Renal pelvis (tissue), 12 donors: Measurements from ENCODE around the gene TMEM50B. TPM values are rescaled to one million over a fixed set of nuclear protein-coding genes. Genes with fewer than 3 reads are reported as not detected.
"Not testable (repeated sequence)": the region's sequence is repeated elsewhere in the genome, so short reads cannot be mapped to it uniquely, and the experiment has no call there.

Experiments used
- DNase-seq: peaks from one replicate; pipeline ENCODE4 v3.0.0-alpha.2; 2013
- long read RNA-seq, 16 experiments: transcript quantifications; one replicate each; lab custom pipeline, GENCODE V29; 2026
- polyA plus RNA-seq, 3 donors: library from polyadenylated mRNA; unstranded; fragments of 120-200 nt; gene quantifications; one replicate each; pipeline ENCODE4 v1.2.1, GENCODE V29; 2013; ENCODE audit not compliant: insufficient read length in 3 of 3

The TMEM50B gene
- polyA plus RNA-seq, result 10 to 100 TPM; 45.8 to 94.5 (median 53.6) TPM
- long read RNA-seq, donor 1, transcript TMEM50B-210 (7 exons, 2,375 nt), result major isoform, 34 of 47 reads
- long read RNA-seq, donor 1, partial matches to known transcripts, result 7 of 47 reads
- long read RNA-seq, donor 1, other reads (novel, unspliced or antisense), result 0 of 47 reads
- long read RNA-seq, donor 2, transcript TMEM50B-209 (4 exons, 695 nt), result minor isoform, 5 of 34 reads
- long read RNA-seq, donor 2, transcript TMEM50B-210 (7 exons, 2,375 nt), result major isoform, 29 of 34 reads
- long read RNA-seq, donor 2, partial matches to known transcripts, result 0 of 34 reads
- long read RNA-seq, donor 2, other reads (novel, unspliced or antisense), result 0 of 34 reads
- long read RNA-seq, donor 3, transcript TMEM50B-210 (7 exons, 2,375 nt), result major isoform, 27 of 203 reads
- long read RNA-seq, donor 3, transcript TMEM50B-209 (4 exons, 695 nt), result minor isoform, 5 of 203 reads
- long read RNA-seq, donor 3, partial matches to known transcripts, result 130 of 203 reads
- long read RNA-seq, donor 3, other reads (novel, unspliced or antisense), result 40 of 203 reads
- long read RNA-seq, donor 4, transcript TMEM50B-210 (7 exons, 2,375 nt), result major isoform, 36 of 107 reads
- long read RNA-seq, donor 4, partial matches to known transcripts, result 35 of 107 reads
- long read RNA-seq, donor 4, other reads (novel, unspliced or antisense), result 31 of 107 reads
- long read RNA-seq, donor 5, transcript TMEM50B-210 (7 exons, 2,375 nt), result major isoform, 28 of 30 reads
- long read RNA-seq, donor 5, partial matches to known transcripts, result 0 of 30 reads
- long read RNA-seq, donor 5, other reads (novel, unspliced or antisense), result 0 of 30 reads
- long read RNA-seq, donor 6, transcript TMEM50B-209 (4 exons, 695 nt), result minor isoform, 12 of 59 reads
- long read RNA-seq, donor 6, transcript TMEM50B-210 (7 exons, 2,375 nt), result major isoform, 35 of 59 reads
- long read RNA-seq, donor 6, partial matches to known transcripts, result 5 of 59 reads
- long read RNA-seq, donor 6, other reads (novel, unspliced or antisense), result 5 of 59 reads
- long read RNA-seq, donor 7, transcript TMEM50B-210 (7 exons, 2,375 nt), result major isoform, 41 of 41 reads
- long read RNA-seq, donor 7, partial matches to known transcripts, result 0 of 41 reads
- long read RNA-seq, donor 7, other reads (novel, unspliced or antisense), result 0 of 41 reads
- long read RNA-seq, donor 8, transcript TMEM50B-210 (7 exons, 2,375 nt), result major isoform, 15 of 36 reads
- long read RNA-seq, donor 8, partial matches to known transcripts, result 21 of 36 reads
- long read RNA-seq, donor 8, other reads (novel, unspliced or antisense), result 0 of 36 reads
- long read RNA-seq, donor 9, transcript TMEM50B-210 (7 exons, 2,375 nt), result major isoform, 30 of 36 reads
- long read RNA-seq, donor 9, partial matches to known transcripts, result 0 of 36 reads
- long read RNA-seq, donor 9, other reads (novel, unspliced or antisense), result 0 of 36 reads
- long read RNA-seq, donor 10, transcript TMEM50B-210 (7 exons, 2,375 nt), result major isoform, 27 of 145 reads
- long read RNA-seq, donor 10, partial matches to known transcripts, result 95 of 145 reads
- long read RNA-seq, donor 10, other reads (novel, unspliced or antisense), result 17 of 145 reads
- long read RNA-seq, donor 11, transcript TMEM50B-210 (7 exons, 2,375 nt), result major isoform, 13 of 177 reads
- long read RNA-seq, donor 11, partial matches to known transcripts, result 120 of 177 reads
- long read RNA-seq, donor 11, other reads (novel, unspliced or antisense), result 42 of 177 reads
- long read RNA-seq, donor 12, transcript TMEM50B-209 (4 exons, 695 nt), result minor isoform, 5 of 56 reads
- long read RNA-seq, donor 12, transcript TMEM50B-210 (7 exons, 2,375 nt), result major isoform, 37 of 56 reads
- long read RNA-seq, donor 12, partial matches to known transcripts, result 11 of 56 reads
- long read RNA-seq, donor 12, other reads (novel, unspliced or antisense), result 0 of 56 reads
- long read RNA-seq, donor 13, transcript TMEM50B-210 (7 exons, 2,375 nt), result major isoform, 14 of 66 reads
- long read RNA-seq, donor 13, partial matches to known transcripts, result 24 of 66 reads
- long read RNA-seq, donor 13, other reads (novel, unspliced or antisense), result 25 of 66 reads
- long read RNA-seq, donor 14, transcript TMEM50B-210 (7 exons, 2,375 nt), result major isoform, 50 of 55 reads
- long read RNA-seq, donor 14, partial matches to known transcripts, result 0 of 55 reads
- long read RNA-seq, donor 14, other reads (novel, unspliced or antisense), result 0 of 55 reads
- long read RNA-seq, donor 15, transcript TMEM50B-209 (4 exons, 695 nt), result minor isoform, 11 of 455 reads
- long read RNA-seq, donor 15, transcript TMEM50B-210 (7 exons, 2,375 nt), result major isoform, 32 of 455 reads
- long read RNA-seq, donor 15, partial matches to known transcripts, result 251 of 455 reads
- long read RNA-seq, donor 15, other reads (novel, unspliced or antisense), result 159 of 455 reads
- long read RNA-seq, donor 16, transcript TMEM50B-210 (7 exons, 2,375 nt), result major isoform, 42 of 54 reads
- long read RNA-seq, donor 16, partial matches to known transcripts, result 6 of 54 reads
- long read RNA-seq, donor 16, other reads (novel, unspliced or antisense), result 0 of 54 reads

- DNase-seq, result peak; percentile 94
These were observed at the start of gene TMEM50B for GRCh38 chr21:33479679-33480480. Gene TMEM50B, minus strand, starts transcription at chr21:33479974. Its CDS starts 11,089 bp downstream, at chr21:33468885.

- DNase-seq, result no peak
These were observed 43.2 kb upstream of the TMEM50B start for GRCh38 chr21:33522953-33523349.

- DNase-seq, result no peak
These were observed 42.7 kb upstream of the TMEM50B start for GRCh38 chr21:33522297-33522952.

- DNase-seq, result no peak
These were observed 39.1 kb upstream of the TMEM50B start for GRCh38 chr21:33518899-33519298.

DNA sequence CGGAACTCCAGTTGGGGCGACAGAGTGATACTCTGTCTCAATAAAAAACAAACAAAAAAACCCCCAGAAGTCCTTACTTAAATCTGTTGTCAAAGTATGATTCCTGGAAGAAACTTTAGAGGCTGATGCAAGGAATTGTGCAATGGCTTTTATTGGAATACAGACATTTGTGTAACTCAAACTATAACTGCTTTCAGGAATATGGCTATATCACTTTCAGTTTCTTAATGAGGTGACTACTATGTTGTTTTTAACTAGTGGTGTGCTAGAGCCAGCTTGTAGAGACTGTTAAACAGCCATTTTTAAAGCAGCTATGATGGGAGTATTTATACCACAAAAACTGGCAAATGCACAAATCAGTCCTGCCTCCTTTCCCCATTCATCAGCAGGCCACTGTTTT is 34.5 kb upstream of the TMEM50B start:
- no peak for DNase-seq

GRCh38 chr21:33512481-33512880 is 32.7 kb upstream of the TMEM50B start:
- no peak for DNase-seq

DNA sequence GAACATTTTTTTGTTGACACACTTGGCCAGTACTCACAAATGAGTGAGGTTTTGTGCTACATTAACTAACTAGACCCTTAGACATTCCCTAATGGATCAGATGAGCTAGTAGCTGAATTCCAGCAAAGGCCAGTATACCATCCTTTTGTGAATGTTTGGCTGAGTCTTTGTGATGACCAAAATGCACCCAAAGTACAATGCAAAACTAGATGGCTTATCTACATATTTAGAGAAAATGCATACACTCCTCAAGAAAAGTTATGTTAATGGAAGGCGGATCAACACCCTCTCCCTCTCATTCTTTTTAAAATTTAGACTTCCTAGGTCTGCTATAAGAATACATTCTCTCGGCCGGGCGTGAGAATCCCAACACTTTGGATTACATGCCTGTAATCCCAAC is 31.9 kb upstream of the TMEM50B start:
- DNase-seq, result no peak

DNA sequence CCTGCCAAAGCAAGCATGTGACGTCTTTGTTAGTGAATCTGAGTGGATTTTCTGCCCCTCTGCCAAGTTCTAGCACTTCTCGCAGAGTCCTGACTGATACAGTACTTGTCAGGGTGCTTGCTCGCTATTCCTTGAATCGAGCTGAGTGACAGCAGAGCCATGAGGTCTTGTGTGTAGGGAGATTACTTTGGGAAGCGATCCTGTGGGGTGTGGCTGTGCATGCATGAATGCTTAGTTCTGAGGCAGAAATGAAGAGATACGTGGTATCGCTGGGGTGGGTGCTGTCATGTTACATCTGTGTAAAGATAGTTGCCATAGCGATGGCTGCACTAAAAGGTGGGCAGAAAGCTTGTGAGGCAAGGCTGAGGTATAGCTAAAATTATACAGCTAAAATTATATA is 31.1 kb upstream of the TMEM50B start:
- DNase-seq, result no peak

DNA sequence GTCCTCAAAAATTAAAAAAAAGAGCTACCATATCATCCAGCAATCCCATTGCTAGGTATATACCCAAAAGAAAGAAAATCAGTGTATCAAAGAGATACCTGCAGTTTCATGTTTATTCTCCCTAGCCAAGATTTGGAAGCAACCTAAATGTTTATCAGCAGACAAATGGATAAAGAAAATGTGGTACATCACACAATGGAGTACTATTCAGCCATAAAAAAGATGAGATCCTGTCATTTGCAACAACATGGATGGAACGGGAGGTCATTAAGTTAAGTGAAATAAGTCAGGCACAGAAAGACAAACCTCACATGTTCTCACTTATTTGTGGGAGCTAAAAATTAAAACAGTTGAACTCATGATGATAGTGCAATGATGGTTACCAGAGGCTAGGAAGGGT is 27.2 kb upstream of the TMEM50B start:
- DNase-seq, result not testable (repeated sequence)

DNA sequence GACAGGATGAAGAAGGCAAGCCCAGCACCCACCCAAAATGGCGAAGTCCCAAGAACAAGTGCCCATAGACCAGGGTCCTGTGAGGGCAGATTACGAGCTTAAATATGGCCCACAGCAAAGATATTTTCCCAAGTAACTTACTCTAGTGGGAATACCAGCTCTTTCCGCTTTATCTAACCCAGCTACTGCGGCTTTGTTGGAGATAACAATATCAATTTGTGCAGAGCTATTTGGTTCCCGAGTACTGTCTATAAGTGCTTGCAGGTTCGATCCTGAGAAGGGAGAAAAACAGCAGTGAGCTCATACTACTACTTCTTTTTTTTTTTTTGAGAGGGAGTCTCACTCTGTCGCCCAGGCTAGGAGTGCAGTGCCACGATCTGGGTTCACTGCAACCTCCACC is 26.1 kb upstream of the TMEM50B start:
- no peak for DNase-seq

GRCh38 chr21:33496345-33496744 is 16.6 kb upstream of the TMEM50B start:
- no peak for DNase-seq

GRCh38 chr21:33495743-33496142 is 16.0 kb upstream of the TMEM50B start:
- no peak for DNase-seq

GRCh38 chr21:33493756-33494155 is 14.0 kb upstream of the TMEM50B start:
- DNase-seq, result no peak

DNA sequence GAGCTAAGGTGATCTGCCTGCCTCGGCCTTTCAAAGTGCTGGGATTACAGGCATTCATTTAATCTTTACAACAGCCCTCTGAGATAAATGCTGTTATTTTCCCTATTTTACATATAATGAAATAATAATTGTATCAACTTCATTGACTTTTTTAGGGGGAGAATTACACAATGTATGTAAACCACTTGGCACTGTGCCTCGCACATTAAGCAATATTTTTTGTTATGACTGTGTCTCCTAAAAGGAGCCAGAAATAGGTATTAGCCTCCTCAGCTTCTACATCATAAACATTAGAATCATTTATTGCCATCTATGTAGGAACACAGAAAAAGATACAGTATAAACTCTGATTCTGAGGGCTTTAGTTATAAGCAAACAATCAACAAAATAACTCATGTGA is 12.8 kb upstream of the TMEM50B start:
- no peak for DNase-seq

DNA sequence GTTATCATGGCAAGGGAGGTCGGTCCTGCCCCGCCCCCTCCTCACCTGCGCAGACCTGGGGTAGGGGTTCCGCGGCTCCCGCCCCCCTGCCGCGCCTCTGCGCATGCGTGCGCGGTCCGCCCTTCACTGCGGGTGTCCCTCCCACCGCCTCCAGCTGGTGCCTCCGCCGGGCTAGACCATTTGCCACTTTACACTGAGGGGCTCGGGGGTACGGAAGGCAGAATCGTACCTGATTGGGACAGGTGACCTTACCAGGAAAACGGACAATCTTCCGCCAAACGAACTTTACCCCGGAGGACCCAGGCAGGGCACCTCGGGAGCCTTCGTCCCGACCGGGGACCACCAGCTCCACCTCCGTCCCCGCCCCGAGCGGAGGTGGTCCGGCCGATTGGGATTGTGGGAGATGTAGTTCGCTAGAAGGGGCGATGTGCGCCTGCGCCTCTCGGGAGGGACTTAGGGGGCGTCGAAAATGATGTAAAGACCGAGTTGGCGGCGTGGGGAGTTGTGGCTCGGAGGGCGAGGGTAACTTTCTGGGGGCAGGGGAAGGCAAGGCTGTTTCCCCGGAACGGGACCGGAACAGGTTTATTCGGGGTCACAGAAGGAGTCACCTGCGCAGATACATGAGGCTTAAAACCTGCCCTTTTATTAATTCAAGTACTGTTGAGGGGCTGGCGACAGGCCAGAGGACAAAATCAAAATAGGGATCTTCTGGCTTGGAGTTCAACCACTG is 11.8 kb upstream of the TMEM50B start, which contains the start of gene DNAJC28:
Gene DNAJC28, minus strand, starts transcription at position 344 of the 730 bp plus-strand sequence. CDS start 2,323 bp downstream, outside the sequence.
- DNase-seq, result peak; percentile 95

DNA sequence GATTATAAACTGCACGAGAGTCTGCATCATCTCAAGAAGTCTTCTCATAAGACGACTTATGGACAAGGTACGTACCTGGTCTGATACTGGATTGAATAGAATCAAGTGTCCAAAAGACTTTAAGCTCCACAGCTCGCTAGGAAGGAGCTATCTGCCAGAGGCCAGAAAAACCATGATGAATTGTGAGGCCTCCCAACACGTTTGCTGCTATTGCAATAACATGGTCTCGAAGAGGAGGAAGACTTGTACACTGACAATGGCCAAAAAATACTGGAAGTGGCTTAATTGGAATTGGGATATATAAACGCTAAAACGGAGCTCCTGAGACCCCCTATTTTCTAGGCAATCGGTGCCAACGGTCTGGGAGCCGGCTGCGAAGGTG is 11.2 kb upstream of the TMEM50B start:
- DNase-seq, result no peak

DNA sequence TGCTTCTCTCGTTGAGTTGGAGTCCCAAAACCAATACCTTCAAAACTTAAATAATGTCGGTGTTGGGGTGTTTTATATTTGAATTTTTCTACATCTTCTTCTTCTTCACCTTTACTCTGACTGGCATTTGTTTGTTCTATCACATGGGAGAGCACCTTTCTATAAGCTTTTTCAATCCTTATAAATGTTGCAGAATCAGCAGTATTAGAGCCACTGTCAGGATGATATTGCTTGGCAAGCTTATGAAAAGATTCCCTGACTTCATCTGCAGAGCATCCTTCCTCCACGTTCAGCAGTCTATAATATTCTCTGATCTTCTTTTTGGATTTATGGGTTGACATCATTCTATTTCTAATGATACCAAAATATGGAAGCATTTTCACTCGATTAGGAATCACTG is 9.2 kb upstream of the TMEM50B start:
- DNase-seq, result no peak
